Renal cortical epithelial cell (primary cell): ENCODE data around the gene SLC8A1. TPM values are rescaled to one million over a fixed set of nuclear protein-coding genes. Genes with fewer than 3 reads are reported as not detected.

Source experiments
- DNase-seq: peaks from one replicate; pipeline ENCODE4 v3.0.0-alpha.2; 2011; ENCODE audit warnings: low read depth
- total RNA-seq: library from RNA; depleted of rRNA; stranded (reverse); fragments of >200 nt; gene quantifications from 2 replicates; pipeline ENCODE4 v1.2.3, GENCODE V29; 2014

SLC8A1 gene
- total RNA-seq, 1 donor from 2014 or later = 11.7 TPM

DNA sequence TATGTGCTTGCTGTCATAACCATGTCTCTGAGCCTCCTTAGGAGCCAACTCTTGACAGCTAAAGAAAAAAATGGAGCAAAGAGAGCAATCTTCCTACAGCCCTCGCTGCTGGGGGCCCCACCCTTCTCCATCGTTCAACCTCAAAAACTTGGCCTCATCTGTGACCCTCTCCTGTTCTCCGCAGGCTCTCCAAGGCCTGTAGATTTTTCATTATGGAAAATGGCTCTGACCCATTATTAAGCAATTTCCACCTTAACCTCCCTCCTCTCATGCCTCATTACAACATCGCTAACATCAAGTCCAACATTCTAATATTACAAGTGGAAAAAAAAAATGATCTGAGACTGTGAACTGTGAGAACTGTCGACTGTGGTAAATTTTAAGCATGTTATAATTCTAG, 98.7 kb downstream of the SLC8A1 start:
- DNase-seq = no peak

DNA sequence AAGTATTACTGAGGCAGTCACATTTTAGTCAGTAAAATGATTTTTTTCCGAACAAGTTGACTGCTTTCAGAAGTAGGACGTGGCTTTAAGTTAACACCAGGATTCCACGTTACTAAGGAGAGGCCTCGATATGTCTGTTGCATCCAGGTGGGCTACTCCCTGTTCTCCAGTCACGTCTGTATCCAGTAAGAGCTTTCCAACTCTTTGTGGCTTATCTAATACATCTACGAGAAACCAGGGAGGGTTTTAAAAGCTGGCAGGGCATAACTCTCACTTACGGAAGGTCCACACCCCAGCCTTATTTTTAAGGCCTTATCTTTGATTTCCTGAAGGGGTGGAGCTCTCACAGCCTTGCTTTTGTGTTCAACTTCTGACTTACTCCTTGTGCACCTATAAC, 99.2 kb downstream of the SLC8A1 start:
- DNase-seq = no peak

GRCh38 chr2:40352041-40352702, 99.7 kb downstream of the SLC8A1 start:
- no peak for DNase-seq

DNA sequence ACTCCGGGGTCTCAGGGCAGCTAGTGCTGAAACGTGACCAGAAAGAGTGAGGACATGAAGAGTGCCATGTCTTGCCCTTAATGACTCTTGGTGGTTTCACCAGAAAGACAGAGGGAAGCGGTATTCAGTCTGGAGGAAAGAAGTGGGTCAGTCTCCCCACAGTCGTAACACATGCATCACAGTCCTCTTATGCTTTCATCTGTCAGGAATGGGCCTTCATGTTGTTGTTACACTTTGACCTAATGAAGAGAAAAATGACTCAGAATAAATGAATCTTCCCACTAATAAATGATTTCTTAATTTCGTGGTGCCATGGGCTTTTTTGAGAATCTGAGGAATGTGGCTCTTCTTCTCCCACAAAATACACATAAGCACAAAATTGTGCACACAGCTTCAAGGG, 103.2 kb downstream of the SLC8A1 start:
- peak; percentile 94 for DNase-seq

GRCh38 chr2:40348038-40348437, 103.9 kb downstream of the SLC8A1 start:
- DNase-seq = no peak

DNA sequence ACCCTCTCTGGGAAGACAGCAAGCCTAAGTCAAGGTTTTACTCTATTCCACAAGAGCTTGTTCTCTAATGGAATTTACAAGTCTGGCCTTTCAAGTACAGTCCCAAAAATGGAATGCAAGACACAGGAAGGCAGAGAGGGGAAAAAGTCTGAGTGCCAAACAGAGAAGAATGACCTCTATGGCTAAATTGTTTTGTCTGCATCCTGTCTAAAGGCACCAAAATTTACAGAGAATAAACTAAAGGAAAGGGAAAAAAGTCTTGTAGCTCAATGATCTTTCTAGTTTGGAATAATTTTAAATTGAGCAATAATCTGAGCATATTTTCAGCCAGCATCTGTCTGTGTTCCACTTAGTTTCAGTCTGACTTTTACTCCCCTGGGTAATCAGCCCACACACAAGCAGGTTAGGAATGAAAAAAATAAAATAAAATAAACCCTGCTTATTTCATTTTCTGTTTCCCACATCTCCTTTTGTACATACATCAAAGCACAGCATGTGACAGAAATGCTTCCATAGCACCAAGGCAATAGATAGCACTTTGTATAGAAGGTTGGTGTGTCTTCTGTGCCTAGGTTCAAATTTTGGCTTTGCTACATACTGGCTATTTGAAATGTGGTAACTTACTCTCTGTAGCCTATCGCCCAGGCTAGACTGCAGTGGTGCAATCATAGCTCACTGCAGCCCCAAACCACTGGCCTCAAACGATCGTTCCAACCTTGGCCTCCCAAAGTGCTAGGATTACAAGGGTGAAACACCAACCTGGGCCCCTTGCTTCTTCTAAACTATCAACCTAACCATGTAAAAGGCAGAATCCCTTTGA, 105.1 kb downstream of the SLC8A1 start:
- DNase-seq = no peak

DNA sequence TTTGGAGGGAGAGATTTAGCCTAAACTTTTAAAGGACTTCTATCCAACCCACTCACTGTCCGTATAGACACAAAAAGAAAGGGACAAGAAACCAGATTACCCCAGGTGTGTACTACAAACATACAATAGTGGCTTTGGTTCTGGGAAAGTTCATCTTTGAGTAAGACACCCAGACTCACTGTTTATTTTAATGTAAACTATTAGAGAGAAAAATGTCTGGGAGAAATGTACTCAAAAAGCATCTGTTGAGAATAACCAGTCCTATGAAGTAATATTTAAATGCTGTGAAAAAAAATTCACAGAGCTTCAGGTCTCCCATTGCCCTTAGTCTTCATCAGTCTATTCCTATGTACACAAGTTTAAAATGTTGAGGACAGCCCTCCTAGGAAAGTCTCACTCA, 107.5 kb downstream of the SLC8A1 start:
- DNase-seq = no peak

DNA sequence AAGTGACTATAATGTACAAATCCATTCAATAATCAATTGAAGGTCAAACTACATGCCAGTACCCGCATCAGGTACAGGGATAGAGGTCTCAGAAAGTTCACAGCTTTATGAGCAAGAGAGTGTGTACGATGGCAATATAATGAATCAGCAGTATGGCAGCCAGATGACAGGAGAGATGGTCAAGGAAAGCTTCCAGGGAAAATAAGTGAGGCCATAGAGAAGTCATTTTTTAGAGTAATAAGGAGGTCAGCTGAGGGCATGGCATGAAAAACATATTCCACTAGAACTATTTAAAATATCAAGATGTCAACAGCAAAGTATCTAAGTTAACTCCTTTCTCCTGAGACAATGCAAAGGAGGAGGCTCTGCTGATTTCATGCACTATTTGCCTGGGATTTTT, 108.0 kb downstream of the SLC8A1 start:
- DNase-seq = peak; percentile 18

DNA sequence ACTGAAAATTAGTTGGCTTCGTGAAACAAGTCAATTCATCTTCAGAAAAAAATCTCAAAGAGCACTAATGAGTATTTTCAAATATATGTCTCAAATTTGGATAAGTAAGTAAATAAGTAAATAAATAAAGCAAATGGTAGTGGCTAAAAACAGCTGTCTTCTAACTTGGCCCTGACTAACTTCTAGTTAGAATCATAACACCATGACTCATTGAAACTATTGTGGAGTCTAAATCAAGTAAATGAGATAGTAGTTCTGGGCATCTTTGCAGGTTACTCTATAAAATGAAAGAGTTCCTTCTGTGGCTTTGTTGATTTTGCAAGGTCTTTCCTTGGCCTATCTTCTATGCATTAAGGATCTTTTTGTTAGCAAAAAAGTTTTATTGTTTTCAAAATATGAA, 110.7 kb downstream of the SLC8A1 start:
- no peak for DNase-seq

GRCh38 chr2:40339026-40339425, 112.9 kb downstream of the SLC8A1 start:
- no peak for DNase-seq

DNA sequence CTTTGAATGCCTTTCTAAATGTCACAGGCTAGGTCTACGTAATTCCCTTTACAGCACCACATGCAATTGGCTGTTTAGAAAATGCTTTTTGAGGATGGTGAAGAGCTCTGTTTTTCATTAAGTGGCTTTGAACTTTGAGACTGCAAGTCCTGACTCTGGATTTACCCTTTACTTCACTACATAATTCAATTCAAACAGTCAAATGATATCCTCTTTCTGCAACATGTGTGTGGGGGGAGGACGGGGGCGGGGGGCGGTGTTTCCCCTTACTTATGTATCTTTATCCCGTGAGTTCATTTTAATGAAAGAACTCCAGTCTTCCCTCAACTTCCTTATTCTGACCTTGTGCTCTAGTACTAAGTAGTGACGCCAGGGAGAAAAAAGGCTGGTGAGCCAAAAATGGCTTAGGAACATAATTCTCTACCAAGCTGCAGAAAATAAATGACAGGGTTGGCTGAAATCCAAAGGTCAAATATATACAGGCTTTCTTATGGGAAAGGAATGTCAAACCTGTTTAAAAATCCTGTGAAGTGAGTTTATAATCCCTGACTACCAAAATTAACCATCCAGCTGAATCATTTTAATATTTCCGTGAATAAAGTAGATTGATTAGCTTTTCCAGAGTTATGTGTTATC, 119.6 kb downstream of the SLC8A1 start:
- peak; percentile 82 for DNase-seq

- no peak for DNase-seq
Measured at GRCh38 chr2:40330096-40330495, 121.8 kb downstream of the SLC8A1 start.

GRCh38 chr2:40329739-40330030, 122.2 kb downstream of the SLC8A1 start:
- DNase-seq = no peak

GRCh38 chr2:40325116-40325515, 126.8 kb downstream of the SLC8A1 start:
- DNase-seq = peak; percentile 93

GRCh38 chr2:40324656-40325055, 127.2 kb downstream of the SLC8A1 start:
- no peak for DNase-seq

DNA sequence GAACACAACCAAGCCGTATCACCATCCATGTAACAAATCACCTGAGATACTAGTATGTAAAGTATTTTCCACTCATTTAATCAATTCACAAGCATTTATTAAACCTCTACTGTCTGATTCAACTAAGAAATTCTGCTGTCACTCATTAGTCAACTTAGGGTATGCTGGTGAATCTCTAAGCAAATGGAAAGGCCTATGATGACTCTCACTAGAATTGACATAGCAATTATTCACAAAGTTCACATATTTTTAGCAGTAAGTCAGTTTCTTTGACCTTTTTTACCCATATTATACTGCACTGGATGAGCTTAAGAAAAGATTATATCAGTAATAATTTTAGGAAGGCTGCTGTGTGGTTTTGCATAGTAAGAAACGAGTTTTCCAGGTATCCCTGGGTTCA, 130.1 kb downstream of the SLC8A1 start:
- no peak for DNase-seq

DNA sequence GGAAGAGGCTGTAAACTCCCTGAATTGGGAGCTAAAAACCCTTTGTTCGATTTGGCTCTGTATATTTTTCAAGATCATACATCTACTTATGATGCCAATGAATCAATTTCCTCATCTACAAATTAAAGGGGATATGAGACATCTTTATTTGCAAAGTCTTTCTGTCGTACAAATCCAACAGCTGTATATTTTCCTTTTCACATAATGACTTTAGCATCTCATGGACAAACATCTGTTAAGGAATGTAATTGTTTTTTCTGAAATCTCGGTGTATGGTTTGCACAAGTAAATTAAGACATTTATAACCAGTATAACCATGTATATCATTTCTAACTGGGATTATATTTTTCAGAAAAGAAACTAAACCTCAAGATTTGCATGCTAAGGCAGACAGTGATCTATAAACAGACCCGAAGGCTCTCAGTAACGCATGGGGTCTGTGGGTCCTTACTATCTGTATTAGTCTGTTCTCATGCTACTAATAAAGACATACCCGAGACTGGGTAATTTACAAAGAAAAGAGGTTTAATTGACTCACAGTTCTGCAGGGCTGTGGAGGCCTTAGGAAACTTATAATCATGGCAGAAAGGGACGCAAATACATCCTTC, 130.8 kb downstream of the SLC8A1 start:
- no peak for DNase-seq

- peak; percentile 16 for DNase-seq
Measured at GRCh38 chr2:40318921-40319320, 133.0 kb downstream of the SLC8A1 start.

DNA sequence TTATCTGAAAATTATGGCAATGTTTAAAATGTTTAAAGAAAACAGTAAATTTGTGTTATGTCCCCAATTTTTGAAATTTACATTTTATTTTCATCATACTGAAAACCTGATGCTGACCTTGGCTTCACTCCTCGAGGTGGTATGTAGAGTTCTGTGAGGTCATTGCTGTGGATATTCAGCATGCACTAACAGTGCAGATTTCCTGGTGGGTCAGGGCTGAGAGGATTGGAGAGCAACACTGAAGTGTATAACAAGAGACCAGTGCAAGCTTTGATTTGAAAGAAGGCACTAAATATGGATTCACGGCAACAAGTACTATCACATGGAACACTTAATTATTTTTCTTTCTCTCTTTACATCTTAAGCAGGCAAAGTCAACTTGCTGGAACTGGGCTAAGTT, 134.1 kb downstream of the SLC8A1 start:
- no peak for DNase-seq

DNA sequence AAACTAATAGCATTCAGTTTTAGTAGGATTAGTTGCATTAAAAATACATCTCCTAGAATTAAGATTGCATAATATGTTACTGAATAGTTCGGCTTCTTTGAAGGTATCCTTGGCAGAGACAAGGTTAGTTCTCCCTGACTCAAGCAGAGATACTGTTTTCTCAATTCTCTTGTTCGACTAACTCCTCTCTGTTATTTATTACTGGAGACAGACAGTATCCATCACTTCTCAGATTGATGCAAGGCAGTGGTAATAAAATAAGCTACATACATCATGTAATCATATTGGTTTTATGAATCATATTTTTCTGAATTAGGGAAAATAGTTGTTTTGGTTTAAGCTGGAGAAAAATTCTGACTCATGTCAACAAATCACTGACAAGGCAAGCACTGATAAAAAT, 134.8 kb downstream of the SLC8A1 start:
- peak; percentile 17 for DNase-seq

DNA sequence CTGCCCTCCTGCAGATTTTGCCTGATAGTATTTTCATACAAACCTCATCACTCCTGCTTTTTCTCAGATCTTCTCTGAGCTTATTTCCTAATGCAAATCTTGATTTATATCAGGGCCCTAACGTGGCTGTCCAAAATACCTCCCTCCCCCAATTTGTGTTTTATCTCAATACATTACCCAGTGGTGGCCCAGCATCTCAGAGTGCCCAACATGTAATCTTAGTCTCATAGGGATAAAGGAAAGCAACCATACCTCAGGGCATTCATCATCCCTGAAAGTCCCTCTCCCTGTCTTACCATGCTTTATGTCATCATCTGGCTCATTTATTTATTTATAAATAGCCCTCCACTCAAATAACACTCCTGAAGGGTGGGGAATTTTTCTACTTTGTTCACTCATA, 135.3 kb downstream of the SLC8A1 start:
- no peak for DNase-seq

DNA sequence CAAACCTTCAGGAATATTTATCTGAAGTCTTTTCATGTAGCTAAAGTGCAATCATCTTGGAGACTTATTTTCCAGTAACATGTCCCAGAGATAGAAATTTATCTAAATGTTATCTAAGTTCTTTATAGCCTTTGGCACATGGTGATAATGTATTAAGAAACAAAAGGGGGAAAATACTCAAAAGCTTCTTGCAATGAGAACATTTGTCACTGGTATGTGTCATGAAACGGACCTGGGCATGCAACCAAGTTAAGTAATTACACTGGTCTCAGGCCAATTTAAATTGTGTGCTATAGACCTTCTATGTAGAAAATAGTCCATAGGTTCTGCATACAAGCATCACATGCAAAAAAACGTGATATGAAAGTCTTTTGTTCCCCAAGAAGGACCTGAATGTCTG, 136.2 kb downstream of the SLC8A1 start:
- DNase-seq = peak; percentile 13

DNA sequence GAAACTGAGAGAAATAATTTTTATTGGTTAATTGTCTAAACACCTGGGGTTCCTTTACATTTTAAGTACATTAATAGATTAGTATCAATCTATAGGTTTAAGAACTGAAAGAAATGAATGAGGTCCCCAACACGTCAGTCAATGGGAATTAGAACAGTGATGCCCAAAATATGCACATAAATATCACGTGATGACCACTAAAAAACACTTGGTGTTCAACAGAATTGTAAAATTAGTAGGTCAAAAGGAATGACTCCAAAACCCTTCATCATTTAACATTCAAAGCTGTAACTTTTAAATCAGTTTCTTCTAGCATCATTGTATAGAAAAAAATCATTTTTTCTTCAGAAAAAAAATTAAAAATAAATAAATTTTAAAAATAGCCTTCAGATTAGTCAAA, 140.9 kb downstream of the SLC8A1 start:
- DNase-seq = no peak
